Measurements from ENCODE around the gene ESYT1. TPM values are rescaled to one million over a fixed set of nuclear protein-coding genes. Genes with fewer than 3 reads are reported as not detected.

The ESYT1 gene
- total RNA-seq, 1 donor from 2014 or later, result 127 TPM

DNA sequence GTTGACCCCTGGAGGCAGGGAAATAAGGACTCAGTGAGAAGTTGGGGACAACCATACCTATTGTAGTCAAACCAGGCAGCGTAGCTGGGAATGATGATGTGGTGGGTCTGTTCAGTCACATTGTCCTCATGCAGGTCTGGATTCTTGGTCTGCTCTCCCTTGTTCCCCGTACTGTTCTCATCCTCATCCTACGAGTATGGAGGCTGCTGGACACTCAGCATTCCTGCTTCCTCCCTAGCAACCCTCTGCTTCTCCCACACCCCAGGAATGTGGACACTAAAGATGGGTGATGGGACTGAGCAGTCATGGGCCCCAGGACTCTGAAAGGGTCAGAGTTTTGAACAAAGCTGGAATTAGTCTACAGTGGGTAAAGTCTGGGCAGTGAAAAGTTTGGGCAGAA is 50.3 kb downstream of the ESYT1 start:
- no peak for DNase-seq (ENCODE audit: extremely low spot score, unreplicated experiment)
- H3K36me3 Mint-ChIP-seq (ENCODE audit: unreplicated experiment), result peaks cover 56% of the 10 kb centered on the region
- H3K4me3 Mint-ChIP-seq (ENCODE audit: unreplicated experiment), result no peak overlapping the region
- TF ChIP-seq, protein P1, sequence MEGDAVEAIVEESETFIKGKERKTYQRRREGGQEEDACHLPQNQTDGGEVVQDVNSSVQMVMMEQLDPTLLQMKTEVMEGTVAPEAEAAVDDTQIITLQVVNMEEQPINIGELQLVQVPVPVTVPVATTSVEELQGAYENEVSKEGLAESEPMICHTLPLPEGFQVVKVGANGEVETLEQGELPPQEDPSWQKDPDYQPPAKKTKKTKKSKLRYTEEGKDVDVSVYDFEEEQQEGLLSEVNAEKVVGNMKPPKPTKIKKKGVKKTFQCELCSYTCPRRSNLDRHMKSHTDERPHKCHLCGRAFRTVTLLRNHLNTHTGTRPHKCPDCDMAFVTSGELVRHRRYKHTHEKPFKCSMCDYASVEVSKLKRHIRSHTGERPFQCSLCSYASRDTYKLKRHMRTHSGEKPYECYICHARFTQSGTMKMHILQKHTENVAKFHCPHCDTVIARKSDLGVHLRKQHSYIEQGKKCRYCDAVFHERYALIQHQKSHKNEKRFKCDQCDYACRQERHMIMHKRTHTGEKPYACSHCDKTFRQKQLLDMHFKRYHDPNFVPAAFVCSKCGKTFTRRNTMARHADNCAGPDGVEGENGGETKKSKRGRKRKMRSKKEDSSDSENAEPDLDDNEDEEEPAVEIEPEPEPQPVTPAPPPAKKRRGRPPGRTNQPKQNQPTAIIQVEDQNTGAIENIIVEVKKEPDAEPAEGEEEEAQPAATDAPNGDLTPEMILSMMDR (IDR thresholded peaks at IDR 0.05), result no peak
- H3K9me3 Mint-ChIP-seq (ENCODE audit: unreplicated experiment), result no peaks in the 10 kb centered on the region
- no peak overlapping the region for H3K27ac Mint-ChIP-seq (ENCODE audit: unreplicated experiment)
- no peaks in the 10 kb centered on the region for H3K27me3 Mint-ChIP-seq (ENCODE audit: unreplicated experiment)
- no peaks in the 10 kb centered on the region for H3K4me1 Mint-ChIP-seq (ENCODE audit: unreplicated experiment)

DNA sequence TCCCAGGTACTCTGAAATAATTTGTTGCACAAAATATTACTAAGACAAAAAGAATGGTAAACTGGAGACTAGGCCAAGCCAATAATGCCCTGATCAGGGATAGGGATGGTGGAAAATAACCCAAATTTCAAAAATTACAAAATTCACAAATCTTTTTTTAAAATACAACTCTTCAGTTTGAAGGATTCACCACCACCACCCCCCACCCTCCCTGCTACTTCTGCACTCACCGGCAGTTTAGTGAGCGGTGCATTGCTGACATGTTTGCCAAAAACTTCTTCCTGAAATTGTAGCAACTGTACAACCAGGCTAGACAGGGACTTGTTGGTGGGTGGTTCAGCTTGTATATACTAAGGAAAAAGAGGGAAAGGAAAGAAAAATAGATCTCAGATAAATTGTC is 58.9 kb downstream of the ESYT1 start:
- H3K4me1 Mint-ChIP-seq (ENCODE audit: unreplicated experiment), result peaks cover 28% of the 10 kb centered on the region
- peak overlapping the region; percentile 29 for H3K4me3 Mint-ChIP-seq (ENCODE audit: unreplicated experiment)

GRCh38 chr12:56188131-56188777 is 60.2 kb downstream of the ESYT1 start:
- Mint-ChIP-seq H3K27me3 (ENCODE audit: unreplicated experiment) (no peaks in the 10 kb centered on the region), H3K9me3 (ENCODE audit: unreplicated experiment) (no peaks in the 10 kb centered on the region), H3K27ac (ENCODE audit: unreplicated experiment) (peak overlapping the region; percentile 87), H3K4me3 (ENCODE audit: unreplicated experiment) (peak overlapping the region; percentile 81), H3K36me3 (ENCODE audit: unreplicated experiment) (peaks cover 25% of the 10 kb centered on the region), H3K4me1 (ENCODE audit: unreplicated experiment) (peaks cover 33% of the 10 kb centered on the region)
- DNase-seq (ENCODE audit: extremely low spot score, unreplicated experiment), result no peak
- TF ChIP-seq, protein P1 (IDR thresholded peaks at IDR 0.05), result no peak

More for the DNA sequence above, 58.9 kb downstream of the ESYT1 start:
- no peak overlapping the region for H3K27ac Mint-ChIP-seq (ENCODE audit: unreplicated experiment)
- DNase-seq (ENCODE audit: extremely low spot score, unreplicated experiment), result no peak
- no peaks in the 10 kb centered on the region for H3K9me3 Mint-ChIP-seq (ENCODE audit: unreplicated experiment)
- TF ChIP-seq, protein P1 (IDR thresholded peaks at IDR 0.05), result no peak
- H3K27me3 Mint-ChIP-seq (ENCODE audit: unreplicated experiment), result no peaks in the 10 kb centered on the region
- H3K36me3 Mint-ChIP-seq (ENCODE audit: unreplicated experiment), result peaks cover 28% of the 10 kb centered on the region

DNA sequence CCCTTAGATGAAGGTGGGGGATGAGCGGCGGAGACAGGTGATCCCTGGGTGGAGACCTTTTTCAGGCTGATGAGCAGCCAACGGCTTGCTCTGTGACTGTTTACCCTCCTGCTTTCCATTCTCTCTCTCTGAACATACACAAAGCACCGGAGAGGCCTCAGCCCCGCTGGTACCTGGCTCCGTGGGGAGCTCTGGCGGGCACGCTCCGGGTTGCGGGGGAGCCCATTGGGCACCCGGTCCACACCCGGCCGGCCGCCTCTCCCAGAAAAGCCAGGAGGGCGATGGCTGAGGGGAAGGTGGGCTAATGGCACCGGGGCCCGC is 60.7 kb downstream of the ESYT1 start:
- peak overlapping the region; percentile 81 for H3K4me3 Mint-ChIP-seq (ENCODE audit: unreplicated experiment)
- DNase-seq (ENCODE audit: extremely low spot score, unreplicated experiment), result no peak
- no peaks in the 10 kb centered on the region for H3K9me3 Mint-ChIP-seq (ENCODE audit: unreplicated experiment)
- H3K36me3 Mint-ChIP-seq (ENCODE audit: unreplicated experiment), result peaks cover 24% of the 10 kb centered on the region
- H3K27ac Mint-ChIP-seq (ENCODE audit: unreplicated experiment), result peak overlapping the region; percentile 87
- H3K4me1 Mint-ChIP-seq (ENCODE audit: unreplicated experiment), result peaks cover 36% of the 10 kb centered on the region
- no peaks in the 10 kb centered on the region for H3K27me3 Mint-ChIP-seq (ENCODE audit: unreplicated experiment)
- TF ChIP-seq, protein P1 (IDR thresholded peaks at IDR 0.05), result no peak

GRCh38 chr12:56189099-56189917 is 61.2 kb downstream of the ESYT1 start, which contains the start of gene SMARCC2:
Gene SMARCC2 (minus strand): TSS chr12:56189483. CDS start chr12:56189461, 22 bp downstream.
- Mint-ChIP-seq H3K9me3 (ENCODE audit: unreplicated experiment) (no peaks in the 10 kb centered on the region), H3K27ac (ENCODE audit: unreplicated experiment) (peak within 1 kb of the TSS; percentile 100), H3K36me3 (ENCODE audit: unreplicated experiment) (peaks cover 18% of the 10 kb centered on the region), H3K4me1 (ENCODE audit: unreplicated experiment) (peaks cover 38% of the 10 kb centered on the region), H3K4me3 (ENCODE audit: unreplicated experiment) (peak within 1 kb of the TSS; percentile 98), H3K27me3 (ENCODE audit: unreplicated experiment) (no peaks in the 10 kb centered on the region)
- DNase-seq (ENCODE audit: extremely low spot score, unreplicated experiment), result peak; percentile 96
- TF ChIP-seq, protein P1 (IDR thresholded peaks at IDR 0.05), result peak; percentile 79

Measured in osteocyte (in vitro differentiated cells).